ENCODE data around the gene SMARCC1. TPM values are rescaled to one million over a fixed set of nuclear protein-coding genes. Genes with fewer than 3 reads are reported as not detected.

The SMARCC1 gene
- polyA plus RNA-seq, 2 of the 4 experiments (the other 2 are of a cell fraction): 27.1 to 27.5 TPM

DNA sequence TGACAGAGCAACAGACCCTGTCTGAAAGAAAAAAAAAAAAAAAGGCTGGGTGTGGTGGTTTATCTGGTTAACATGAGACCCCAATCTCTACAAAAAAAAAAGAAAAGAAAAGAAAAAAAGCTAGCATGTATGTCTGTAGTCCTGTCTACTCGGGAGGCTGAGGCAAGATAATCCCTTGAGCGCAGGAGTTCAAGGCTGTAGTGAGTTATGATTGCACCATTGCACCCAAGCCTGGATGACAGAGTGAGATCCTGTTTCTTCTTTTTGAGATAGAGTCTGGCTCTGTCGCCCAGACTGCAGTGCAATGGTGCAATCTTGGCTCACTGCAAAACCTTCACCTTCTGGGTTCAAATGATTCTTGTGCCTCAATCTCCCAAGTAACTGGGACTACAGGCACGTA lies 12.9 kb upstream of the SMARCC1 start:
- no peak overlapping the region for H3K4me2 ChIP-seq
- ChIA-PET CTCF (interaction anchor here (2.4 kb wide), 1 partner anchor 273 kb away, joined by 12 read pairs; no protein-coding TSS in a partner anchor), POLR2A (no interaction called here)
- H3K4me1 ChIP-seq: no peaks in the 10 kb centered on the region
- FAIRE-seq (no peak), DNase-seq (ENCODE audit: low read depth in 1 of 2, low spot score in 1 of 2) (no peak), ATAC-seq (no peak)
- H3K4me3 ChIP-seq: no peak overlapping the region
- no peaks in the 10 kb centered on the region for H3K9me3 ChIP-seq
- WGBS (ENCODE audit: missing lambda C conversion rate): 71% methylated on average over 4 of the region's 4 CpGs
- TF ChIP-seq HEYL (CRISPR knock-in tag; IDR thresholded peaks at IDR 0.05) (no peak), EP300 (IDR thresholded peaks at IDR 0.05) (no peak), NFE2L2 (conservative IDR thresholded peaks at IDR 0.05; ENCODE audit: low read length) (no peak), BHLHE40 (IDR thresholded peaks at IDR 0.05; ENCODE audit: low read depth, low read length) (no peak), CBX2 (IDR thresholded peaks at IDR 0.05; ENCODE audit: borderline replicate concordance, low read depth) (no peak), RARB (CRISPR knock-in tag; IDR thresholded peaks at IDR 0.05) (no peak), RFX5 (IDR thresholded peaks at IDR 0.05) (no peak), MAZ (IDR thresholded peaks at IDR 0.05; ENCODE audit: borderline replicate concordance, low read depth, low read length) (no peak), PHF8 (IDR thresholded peaks at IDR 0.05; ENCODE audit: borderline replicate concordance, low read depth) (no peak)
- TF ChIP-seq, protein P1, sequence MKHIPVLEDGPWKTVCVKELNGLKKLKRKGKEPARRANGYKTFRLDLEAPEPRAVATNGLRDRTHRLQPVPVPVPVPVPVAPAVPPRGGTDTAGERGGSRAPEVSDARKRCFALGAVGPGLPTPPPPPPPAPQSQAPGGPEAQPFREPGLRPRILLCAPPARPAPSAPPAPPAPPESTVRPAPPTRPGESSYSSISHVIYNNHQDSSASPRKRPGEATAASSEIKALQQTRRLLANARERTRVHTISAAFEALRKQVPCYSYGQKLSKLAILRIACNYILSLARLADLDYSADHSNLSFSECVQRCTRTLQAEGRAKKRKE (CRISPR knock-in tag; IDR thresholded peaks at IDR 0.05; ENCODE audit: low read depth): no peak
- TF ChIP-seq, protein P2, sequence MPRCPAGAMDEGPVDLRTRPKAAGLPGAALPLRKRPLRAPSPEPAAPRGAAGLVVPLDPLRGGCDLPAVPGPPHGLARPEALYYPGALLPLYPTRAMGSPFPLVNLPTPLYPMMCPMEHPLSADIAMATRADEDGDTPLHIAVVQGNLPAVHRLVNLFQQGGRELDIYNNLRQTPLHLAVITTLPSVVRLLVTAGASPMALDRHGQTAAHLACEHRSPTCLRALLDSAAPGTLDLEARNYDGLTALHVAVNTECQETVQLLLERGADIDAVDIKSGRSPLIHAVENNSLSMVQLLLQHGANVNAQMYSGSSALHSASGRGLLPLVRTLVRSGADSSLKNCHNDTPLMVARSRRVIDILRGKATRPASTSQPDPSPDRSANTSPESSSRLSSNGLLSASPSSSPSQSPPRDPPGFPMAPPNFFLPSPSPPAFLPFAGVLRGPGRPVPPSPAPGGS (IDR thresholded peaks at IDR 0.05): no peak
- H3K27ac ChIP-seq: no peak overlapping the region

DNA sequence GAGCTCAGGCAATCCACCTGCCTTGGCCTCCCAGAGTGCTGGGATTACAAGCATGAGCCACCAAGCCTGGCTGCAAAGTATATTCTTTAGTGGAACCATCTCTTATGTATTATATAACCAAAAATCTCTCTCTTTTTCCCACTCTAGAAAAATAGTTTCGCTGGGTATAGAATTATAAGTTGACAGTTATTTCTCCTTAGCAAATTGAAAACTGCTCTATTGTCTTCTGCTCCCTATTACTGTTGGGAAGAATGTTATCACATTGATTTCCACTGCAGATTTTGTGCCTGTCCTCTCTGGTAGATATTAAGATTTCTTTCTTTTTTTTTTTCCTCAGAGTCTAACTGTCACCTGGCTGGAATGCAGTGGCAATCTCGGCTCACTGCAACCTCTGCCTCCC lies 11.0 kb upstream of the SMARCC1 start:
- Histone ChIP-seq H3K4me2 (no peak overlapping the region), H3K27ac (no peak overlapping the region), H3K9me3 (no peaks in the 10 kb centered on the region), H3K4me3 (no peak overlapping the region), H3K4me1 (no peaks in the 10 kb centered on the region)
- DNase-seq (ENCODE audit: low read depth in 1 of 2, low spot score in 1 of 2): no peak
- WGBS (ENCODE audit: missing lambda C conversion rate): 86% methylated on average over 2 of the region's 2 CpGs
- no peak for TF ChIP-seq TP53 (CRISPR knock-in tag; IDR thresholded peaks at IDR 0.05)
- no peak for FAIRE-seq
- no peak for ATAC-seq
- ChIA-PET CTCF (no interaction called here), POLR2A (no interaction called here)

DNA sequence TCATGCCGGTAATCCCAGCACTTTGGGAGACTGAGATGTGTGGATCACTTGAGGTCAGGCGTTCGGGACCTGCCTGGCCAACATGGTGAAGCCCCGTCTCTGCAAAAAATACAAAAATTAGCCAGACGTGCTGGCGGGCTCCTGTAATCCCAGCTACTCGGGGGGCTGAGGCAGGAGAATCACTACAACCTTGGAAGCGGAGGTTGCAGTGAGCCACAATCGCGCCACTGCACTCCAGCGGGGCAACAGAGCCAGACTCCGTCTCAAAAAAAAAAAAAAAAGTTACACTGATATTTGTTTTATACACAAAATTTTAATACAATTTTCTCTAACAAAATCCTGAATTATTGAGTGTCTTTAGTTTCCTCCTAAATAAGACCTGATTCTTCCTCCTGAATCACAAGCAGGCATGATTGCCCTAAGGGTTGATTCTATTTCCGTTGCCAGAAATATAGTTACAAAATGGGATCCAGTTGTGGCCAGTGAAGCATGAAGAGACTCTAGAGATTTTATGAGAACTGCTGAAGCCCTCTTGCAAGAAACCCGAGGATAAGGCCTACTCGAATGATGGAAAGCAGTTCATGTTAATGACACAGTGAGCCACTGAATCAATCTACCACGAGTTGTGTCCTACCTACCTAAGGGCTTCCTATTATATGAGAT lies 9.6 kb upstream of the SMARCC1 start:
- ATAC-seq (no peak), FAIRE-seq (no peak), DNase-seq (ENCODE audit: low read depth in 1 of 2, low spot score in 1 of 2) (no peak)
- Histone ChIP-seq H3K4me2 (no peak overlapping the region), H3K4me3 (no peak overlapping the region), H3K4me1 (no peaks in the 10 kb centered on the region), H3K27ac (no peak overlapping the region), H3K9me3 (no peaks in the 10 kb centered on the region)
- CTCF ChIA-PET: interaction anchor here (6.8 kb wide), 1 partner anchor 270 kb away, joined by 78 read pairs; no protein-coding TSS in a partner anchor
- TF ChIP-seq CHD2 (IDR thresholded peaks at IDR 0.05; ENCODE audit: low read length, partially characterized antibody) (no peak), POLR2AphosphoS2 (conservative IDR thresholded peaks at IDR 0.05; ENCODE audit: low read length) (no peak), MYC (IDR thresholded peaks at IDR 0.05; ENCODE audit: borderline replicate concordance, low read length) (no peak), FOSB (CRISPR knock-in tag; IDR thresholded peaks at IDR 0.05) (no peak), NPAS2 (CRISPR knock-in tag; IDR thresholded peaks at IDR 0.05; ENCODE audit: borderline replicate concordance) (no peak), ZC3H11A (IDR thresholded peaks at IDR 0.05) (no peak), ZSCAN20 (CRISPR knock-in tag; IDR thresholded peaks at IDR 0.05) (no peak), EHF (CRISPR knock-in tag; IDR thresholded peaks at IDR 0.05) (no peak), RCOR1 (IDR thresholded peaks at IDR 0.05; ENCODE audit: low read depth, low read length) (no peak), JUN (IDR thresholded peaks at IDR 0.05) (no peak), CEBPB (IDR thresholded peaks at IDR 0.05) (no peak), CHD4 (IDR thresholded peaks at IDR 0.05; ENCODE audit: borderline replicate concordance) (no peak), EP300 (IDR thresholded peaks at IDR 0.05) (no peak), KDM1A (IDR thresholded peaks at IDR 0.05; ENCODE audit: low read depth) (no peak), RARB (CRISPR knock-in tag; IDR thresholded peaks at IDR 0.05) (no peak), TFCP2L1 (CRISPR knock-in tag; IDR thresholded peaks at IDR 0.05) (no peak)
- TF ChIP-seq, protein P3, sequence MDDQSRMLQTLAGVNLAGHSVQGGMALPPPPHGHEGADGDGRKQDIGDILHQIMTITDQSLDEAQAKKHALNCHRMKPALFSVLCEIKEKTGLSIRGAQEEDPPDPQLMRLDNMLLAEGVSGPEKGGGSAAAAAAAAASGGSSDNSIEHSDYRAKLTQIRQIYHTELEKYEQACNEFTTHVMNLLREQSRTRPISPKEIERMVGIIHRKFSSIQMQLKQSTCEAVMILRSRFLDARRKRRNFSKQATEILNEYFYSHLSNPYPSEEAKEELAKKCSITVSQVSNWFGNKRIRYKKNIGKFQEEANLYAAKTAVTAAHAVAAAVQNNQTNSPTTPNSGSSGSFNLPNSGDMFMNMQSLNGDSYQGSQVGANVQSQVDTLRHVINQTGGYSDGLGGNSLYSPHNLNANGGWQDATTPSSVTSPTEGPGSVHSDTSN (IDR thresholded peaks at IDR 0.05): no peak
- TF ChIP-seq, protein P4, sequence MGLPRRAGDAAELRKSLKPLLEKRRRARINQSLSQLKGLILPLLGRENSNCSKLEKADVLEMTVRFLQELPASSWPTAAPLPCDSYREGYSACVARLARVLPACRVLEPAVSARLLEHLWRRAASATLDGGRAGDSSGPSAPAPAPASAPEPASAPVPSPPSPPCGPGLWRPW (IDR thresholded peaks at IDR 0.05): no peak
- TF ChIP-seq, protein P5, sequence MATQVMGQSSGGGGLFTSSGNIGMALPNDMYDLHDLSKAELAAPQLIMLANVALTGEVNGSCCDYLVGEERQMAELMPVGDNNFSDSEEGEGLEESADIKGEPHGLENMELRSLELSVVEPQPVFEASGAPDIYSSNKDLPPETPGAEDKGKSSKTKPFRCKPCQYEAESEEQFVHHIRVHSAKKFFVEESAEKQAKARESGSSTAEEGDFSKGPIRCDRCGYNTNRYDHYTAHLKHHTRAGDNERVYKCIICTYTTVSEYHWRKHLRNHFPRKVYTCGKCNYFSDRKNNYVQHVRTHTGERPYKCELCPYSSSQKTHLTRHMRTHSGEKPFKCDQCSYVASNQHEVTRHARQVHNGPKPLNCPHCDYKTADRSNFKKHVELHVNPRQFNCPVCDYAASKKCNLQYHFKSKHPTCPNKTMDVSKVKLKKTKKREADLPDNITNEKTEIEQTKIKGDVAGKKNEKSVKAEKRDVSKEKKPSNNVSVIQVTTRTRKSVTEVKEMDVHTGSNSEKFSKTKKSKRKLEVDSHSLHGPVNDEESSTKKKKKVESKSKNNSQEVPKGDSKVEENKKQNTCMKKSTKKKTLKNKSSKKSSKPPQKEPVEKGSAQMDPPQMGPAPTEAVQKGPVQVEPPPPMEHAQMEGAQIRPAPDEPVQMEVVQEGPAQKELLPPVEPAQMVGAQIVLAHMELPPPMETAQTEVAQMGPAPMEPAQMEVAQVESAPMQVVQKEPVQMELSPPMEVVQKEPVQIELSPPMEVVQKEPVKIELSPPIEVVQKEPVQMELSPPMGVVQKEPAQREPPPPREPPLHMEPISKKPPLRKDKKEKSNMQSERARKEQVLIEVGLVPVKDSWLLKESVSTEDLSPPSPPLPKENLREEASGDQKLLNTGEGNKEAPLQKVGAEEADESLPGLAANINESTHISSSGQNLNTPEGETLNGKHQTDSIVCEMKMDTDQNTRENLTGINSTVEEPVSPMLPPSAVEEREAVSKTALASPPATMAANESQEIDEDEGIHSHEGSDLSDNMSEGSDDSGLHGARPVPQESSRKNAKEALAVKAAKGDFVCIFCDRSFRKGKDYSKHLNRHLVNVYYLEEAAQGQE (IDR thresholded peaks at IDR 0.05): no peak
- 86% methylated on average over 16 of the region's 16 CpGs for WGBS (ENCODE audit: missing lambda C conversion rate)
- POLR2A ChIA-PET: no interaction called here

All from A549 (cell line).